Epithelial cell of prostate (primary cell): ENCODE data around the gene GPR137.
"Not testable (repeated sequence)": the region's sequence is repeated elsewhere in the genome, so short reads cannot be mapped to it uniquely, and the experiment has no call there.

Experiments
- DNase-seq: peaks from one replicate; pipeline ENCODE4 v3.0.0-alpha.2; 2011; ENCODE audit warnings: low read depth, low spot score
- H3K27ac ChIP-seq: fragments of 450-650 bp; 2 replicates; pipeline ENCODE4 v1.5.1; 2017; ENCODE audit warnings: mild to moderate bottlenecking

GPR137 gene

DNA sequence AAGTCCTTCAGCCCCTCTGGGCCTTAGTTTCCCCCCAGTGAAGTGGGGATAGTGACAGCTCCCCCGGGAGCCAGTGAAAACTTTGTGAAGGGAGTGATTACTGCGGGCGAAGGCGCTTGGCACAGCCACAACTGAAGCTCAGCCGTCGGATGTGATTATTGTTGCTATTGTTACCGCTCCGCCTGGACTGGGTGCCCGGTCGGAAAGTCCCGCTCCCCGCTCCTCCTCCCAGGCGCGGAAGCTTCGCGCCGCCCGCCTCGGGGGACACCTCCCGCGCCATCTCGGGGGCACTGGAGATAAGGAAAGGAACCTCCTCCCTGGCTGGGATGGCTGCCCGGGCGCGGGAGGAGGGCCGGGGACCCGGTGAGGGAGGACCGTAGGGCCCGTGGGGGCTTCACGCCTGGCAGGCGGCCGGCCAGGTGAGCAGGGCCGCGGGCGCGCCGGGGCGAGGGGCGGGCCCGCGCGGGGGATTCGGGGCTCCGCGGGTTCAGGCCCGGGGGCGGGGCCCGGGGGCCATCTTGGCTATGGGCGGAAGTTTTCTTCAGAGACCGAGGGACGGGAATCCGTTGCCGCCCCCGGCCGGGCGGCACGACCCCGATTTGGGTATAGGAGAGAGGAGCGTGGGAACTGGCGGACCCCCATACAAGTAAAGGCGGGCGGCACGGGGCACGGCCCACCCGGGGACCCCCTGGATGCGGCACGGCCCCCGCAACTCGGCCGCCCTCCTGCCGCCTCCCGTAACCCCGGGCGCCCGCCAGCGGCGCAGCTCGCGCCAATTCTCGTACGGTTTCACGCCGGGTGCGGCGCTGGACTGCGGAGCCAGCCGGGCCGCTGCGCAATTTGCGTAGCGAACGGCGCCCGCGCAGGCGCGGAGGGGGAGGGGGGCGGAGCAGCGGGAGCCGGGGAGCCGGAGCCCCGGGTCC is at the start of gene GPR137:
Gene GPR137 (plus strand): TSS at position 887 of the 923 bp plus-strand sequence. CDS start 677 bp downstream, outside the sequence.
- H3K27ac ChIP-seq: peak within 1 kb of the TSS; percentile 92
- no peak for DNase-seq

- peak overlapping the region; percentile 99 for H3K27ac ChIP-seq
- DNase-seq: no peak
These were observed 48.1 kb upstream of the GPR137 start for GRCh38 chr11:64237484-64237951.

DNA sequence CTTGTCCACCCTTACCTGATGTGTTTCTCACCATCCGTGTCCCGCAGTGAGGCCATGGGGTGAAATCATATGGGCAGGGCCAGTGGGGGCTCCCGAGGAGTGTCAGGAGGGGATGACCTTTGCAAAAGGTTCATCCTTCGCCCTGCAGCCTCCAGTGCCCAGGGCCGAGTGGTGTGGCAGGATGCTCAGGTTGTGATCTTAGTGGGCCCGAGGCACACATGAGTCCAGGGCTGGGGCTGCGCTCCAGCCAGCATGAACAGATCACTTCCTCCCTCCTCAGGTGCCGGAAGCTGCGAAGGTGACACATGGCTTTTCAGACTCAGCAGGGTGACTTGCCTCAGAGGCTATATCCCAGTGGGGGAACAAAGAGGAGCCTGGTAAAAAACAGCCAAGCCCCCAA is 47.6 kb upstream of the GPR137 start:
- peak overlapping the region; percentile 99 for H3K27ac ChIP-seq
- DNase-seq: no peak

GRCh38 chr11:64238999-64239398 is 46.6 kb upstream of the GPR137 start:
- DNase-seq: no peak
- peak overlapping the region; percentile 99 for H3K27ac ChIP-seq

DNA sequence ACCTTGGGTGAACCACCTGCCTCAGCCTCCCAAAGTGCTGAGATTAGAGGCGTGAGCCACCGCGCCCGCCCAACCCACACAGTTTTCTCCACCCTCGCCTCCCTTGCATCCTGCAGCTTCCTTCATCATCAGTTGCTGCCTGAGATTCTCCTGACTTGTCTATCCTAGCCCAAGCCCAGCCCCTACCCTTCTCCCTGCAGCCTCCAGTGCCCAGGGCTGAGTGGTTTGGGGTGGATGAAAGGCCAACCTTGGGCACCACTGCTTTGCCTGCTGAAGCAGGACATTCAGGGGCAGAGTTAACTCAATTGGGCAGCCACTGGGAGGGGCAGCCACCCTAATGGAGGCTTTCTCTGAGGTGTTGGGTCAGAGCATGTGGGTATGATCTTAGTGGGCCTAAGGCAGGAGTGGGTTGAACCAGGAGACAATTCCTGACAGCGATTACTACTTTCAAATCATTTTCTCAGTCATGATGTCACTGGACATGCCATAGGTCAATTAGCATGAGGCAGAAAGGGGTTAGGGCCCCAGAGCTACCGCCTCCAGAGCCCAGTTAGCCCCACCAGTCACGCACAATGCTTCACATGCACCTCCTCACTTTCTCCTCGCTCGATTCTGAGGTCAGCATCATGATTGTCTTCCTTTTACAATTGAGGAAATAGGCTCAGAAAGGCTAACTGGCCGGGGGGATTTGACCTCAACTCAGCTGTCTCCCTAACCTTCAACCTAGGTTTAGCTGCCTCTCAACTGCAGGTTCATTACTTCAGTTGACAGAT is 45.8 kb upstream of the GPR137 start:
- peak overlapping the region; percentile 99 for H3K27ac ChIP-seq
- DNase-seq: no peak

DNA sequence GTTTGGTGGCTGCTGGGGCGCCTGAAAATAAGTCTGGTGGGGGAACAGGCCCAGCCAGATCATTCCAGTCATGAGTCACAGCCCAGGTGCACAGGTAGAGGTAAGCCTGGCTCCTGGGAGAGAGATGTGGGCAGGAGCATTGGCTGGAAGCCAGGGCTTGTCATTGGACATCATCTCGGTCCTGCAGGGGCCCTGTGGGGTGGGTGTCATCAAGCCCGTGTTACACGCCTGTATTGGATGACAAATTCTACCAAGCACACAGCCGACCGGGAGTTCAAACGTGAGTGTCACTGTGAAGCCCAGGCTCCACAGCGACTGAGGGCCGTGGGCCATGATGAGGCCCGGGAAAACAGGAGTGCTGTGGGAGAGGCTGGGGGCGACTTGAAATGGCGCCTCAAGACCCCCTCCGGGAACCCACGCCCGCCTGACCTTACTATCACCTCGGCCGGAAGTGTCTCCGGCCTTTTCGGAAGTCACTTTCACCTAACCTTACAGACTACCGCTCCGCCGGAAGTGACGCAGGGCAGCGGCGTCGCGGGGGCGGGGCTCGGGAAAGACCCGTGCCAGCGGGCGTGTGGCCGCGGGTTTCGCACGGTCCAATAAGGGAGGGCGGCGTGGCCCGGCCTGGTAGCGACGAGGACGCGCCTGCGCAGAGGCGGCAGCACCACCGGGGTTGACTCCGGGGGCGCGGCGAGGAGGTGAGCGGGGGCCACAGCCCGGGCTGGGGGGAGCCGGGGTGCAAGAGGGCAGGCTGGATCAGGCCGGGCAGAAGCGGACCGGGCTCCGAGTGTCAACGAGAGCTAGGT is 45.0 kb upstream of the GPR137 start, which contains the start of gene FKBP2:
Gene FKBP2 (plus strand): TSS at position 661 of the 806 bp plus-strand sequence. CDS start 1,293 bp downstream, outside the sequence.
- peak; percentile 95 for DNase-seq
- peak within 1 kb of the TSS; percentile 99 for H3K27ac ChIP-seq

- peak overlapping the region; percentile 99 for H3K27ac ChIP-seq
- DNase-seq: peak; percentile 93
These were observed 44.5 kb upstream of the GPR137 start for GRCh38 chr11:64241241-64241490.

GRCh38 chr11:64241491-64242374 is 43.9 kb upstream of the GPR137 start:
- peak overlapping the region; percentile 99 for H3K27ac ChIP-seq
- DNase-seq: no peak

DNA sequence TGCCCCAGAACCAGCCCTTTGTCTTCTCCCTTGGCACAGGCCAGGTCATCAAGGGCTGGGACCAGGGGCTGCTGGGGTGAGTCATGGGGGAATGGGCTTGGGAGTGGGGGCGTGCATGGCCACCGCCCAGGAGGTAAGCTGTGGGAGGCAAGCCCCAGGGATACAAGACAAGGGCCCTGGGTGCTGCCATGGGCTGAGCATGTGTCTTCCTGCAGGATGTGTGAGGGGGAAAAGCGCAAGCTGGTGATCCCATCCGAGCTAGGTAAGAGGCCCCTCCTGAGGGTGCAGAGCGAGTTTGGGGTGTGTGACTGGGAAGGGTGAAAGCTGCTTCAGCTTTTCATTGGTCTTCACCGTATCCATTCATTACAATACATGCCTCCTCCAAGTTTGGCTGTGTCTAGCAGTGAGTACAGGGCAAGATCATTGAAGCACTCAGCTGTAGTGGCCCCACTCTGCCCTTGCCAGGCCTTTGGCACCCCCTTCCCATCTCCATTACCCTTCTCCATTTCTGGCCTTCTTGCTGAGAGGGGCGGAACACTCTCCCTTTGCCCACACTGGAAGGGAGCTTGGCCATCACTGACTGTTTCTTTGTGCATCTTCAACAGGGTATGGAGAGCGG is 42.3 kb upstream of the GPR137 start:
- H3K27ac ChIP-seq: peak overlapping the region; percentile 99

GRCh38 chr11:64244107-64244506 is 41.5 kb upstream of the GPR137 start:
- peak overlapping the region; percentile 99 for H3K27ac ChIP-seq
- no peak for DNase-seq

More for the DNA sequence above, 42.3 kb upstream of the GPR137 start:
- no peak for DNase-seq

GRCh38 chr11:64244966-64245365 is 40.7 kb upstream of the GPR137 start:
- H3K27ac ChIP-seq: peak overlapping the region; percentile 99
- DNase-seq: no peak

- H3K27ac ChIP-seq: peak overlapping the region; percentile 99
- DNase-seq: no peak
These were observed 40.2 kb upstream of the GPR137 start for GRCh38 chr11:64245401-64245796.

GRCh38 chr11:64245797-64246620 is 39.6 kb upstream of the GPR137 start:
- DNase-seq: peak; percentile 95
- H3K27ac ChIP-seq: peak overlapping the region; percentile 99

DNA sequence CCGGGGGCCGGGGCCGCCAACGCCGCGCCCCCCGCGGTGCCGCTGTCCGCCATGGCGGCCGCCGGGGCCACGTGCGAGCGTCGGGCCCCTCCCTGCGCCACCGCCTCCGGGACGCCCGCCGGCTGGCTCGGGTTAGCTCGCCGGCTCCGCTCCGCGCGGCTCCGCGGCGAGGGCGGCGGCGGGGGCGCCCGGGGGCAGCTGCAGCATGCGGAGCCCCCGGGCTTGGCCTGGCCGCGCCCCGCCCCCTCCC is 39.1 kb upstream of the GPR137 start:
- peak overlapping the region; percentile 99 for H3K27ac ChIP-seq

GRCh38 chr11:64246871-64247728 is 38.5 kb upstream of the GPR137 start, which contains the start of gene PPP1R14B:
Gene PPP1R14B, minus strand, starts transcription at chr11:64246943. Its CDS starts 270 bp downstream, at chr11:64246673.
- no peak for DNase-seq

More for the DNA sequence above, 39.1 kb upstream of the GPR137 start:
- not testable (repeated sequence) for DNase-seq

GRCh38 chr11:64247729-64248531 is 37.7 kb upstream of the GPR137 start:
- peak overlapping the region; percentile 99 for H3K27ac ChIP-seq

More at GRCh38 chr11:64246871-64247728, 38.5 kb upstream of the GPR137 start, which contains the start of gene PPP1R14B:
- peak within 1 kb of the TSS; percentile 99 for H3K27ac ChIP-seq

More at GRCh38 chr11:64247729-64248531, 37.7 kb upstream of the GPR137 start:
- no peak for DNase-seq
